AML-193 (cell line): ENCODE data around the gene SKIDA1.

Experiments used
- DNase-seq, 2 experiments: peaks; one replicate each; lab custom pipeline; 2025; lab: John Stamatoyannopoulos, UW

SKIDA1 gene

GRCh38 chr10:21501731-21502347, 23.6 kb downstream of the SKIDA1 start:
- no peak for DNase-seq

- no peak for DNase-seq
Measured at GRCh38 chr10:21501091-21501490, 24.4 kb downstream of the SKIDA1 start.

GRCh38 chr10:21500578-21500910, 24.9 kb downstream of the SKIDA1 start:
- DNase-seq: no peak

DNA sequence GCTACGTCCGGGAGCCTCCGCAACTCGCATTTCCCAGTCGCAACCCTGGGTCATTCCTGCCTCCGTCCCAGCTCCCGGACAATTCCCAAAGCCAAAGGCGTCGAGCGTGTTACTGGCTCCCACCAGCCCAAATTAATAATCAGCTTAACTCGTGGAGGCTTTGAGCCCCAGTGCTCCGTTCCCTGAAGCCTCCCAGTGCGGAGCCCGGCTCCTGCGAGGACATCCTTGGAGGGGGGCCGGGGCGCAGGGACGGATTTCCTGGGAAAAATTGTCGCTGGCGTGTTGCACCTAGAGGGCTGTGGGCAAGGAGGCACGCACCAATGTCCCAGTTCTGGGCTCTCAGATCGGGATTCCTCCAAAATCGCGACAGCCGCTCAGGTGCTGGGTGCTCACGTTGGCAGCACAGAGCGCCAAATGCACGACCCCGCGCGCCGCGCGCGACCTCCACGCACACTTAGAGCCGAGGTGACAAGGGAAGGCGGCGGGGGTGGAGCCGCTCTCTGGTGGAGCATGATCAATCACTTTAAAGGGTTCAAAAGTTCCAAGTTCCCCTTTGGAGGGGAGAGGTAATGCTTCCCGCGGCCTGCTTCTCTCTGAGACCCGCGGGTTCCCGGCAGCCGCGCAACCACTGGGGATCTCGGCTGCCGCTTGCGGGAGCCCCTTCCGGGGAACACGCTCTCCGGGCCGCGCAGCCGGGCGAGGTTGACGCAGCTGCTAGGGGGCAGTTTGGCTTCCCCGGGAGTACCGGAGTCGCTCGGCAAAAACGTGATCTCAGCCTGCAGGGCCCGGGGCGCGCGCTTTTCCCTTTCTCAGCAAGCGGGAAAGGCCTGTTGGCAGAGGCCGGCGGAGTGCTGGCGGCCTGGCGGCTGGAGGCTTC, 25.5 kb downstream of the SKIDA1 start:
- no peak for DNase-seq

GRCh38 chr10:21498986-21499385, 26.5 kb downstream of the SKIDA1 start:
- no peak for DNase-seq

DNA sequence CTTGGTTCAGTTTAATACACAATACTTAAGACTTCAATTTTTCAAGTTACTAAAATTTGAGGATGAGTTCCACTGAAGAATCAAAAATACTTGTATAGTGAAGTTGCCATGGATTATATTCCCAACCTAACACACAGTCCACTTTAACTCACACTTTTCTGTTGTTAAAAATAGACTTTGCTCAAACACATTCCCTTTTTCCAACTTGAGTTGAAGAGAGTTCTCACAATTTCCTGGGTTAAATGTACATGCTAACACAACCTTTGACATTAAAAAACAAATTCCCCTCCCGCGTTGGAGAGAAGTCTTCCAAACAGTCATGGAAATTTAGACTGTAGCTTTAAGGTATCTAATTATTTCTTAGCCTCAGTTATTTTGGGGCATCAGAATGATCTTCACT, 27.1 kb downstream of the SKIDA1 start:
- DNase-seq: no peak

DNA sequence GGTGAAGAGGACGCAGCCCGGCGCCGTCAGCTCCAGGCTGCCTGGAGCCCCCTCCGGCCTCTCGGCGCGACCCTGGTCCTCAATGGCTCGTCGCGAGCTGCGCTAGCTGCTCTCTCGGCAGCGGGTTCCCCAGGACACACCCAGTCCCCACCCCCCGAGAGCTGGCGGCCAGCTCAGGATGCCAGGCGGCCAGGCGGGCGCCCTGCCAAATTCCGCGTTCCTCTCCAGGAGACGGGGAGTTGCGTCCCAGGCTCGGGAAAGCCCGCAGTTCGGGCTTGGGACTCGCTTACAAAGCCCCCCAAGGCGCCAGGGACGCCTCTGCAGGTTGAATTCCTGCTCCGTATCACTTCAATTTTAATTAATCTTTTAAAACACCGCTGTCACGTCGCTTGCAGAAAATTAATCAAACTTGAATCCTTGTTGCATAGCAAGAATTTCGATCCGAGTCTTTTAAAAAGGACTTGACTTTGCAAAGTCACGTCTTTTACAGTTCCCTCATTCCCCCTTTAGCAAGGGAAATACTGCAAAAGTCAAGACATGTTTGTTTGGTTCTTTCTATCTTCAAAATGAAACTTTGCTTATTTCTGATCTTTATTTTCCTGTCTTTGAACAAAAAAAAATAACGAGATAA, 28.2 kb downstream of the SKIDA1 start:
- DNase-seq: no peak

- DNase-seq: no peak
Measured at GRCh38 chr10:21496343-21497176, 28.9 kb downstream of the SKIDA1 start.

GRCh38 chr10:21495752-21496342, 29.6 kb downstream of the SKIDA1 start:
- DNase-seq: peak; percentile 68 to 75

DNA sequence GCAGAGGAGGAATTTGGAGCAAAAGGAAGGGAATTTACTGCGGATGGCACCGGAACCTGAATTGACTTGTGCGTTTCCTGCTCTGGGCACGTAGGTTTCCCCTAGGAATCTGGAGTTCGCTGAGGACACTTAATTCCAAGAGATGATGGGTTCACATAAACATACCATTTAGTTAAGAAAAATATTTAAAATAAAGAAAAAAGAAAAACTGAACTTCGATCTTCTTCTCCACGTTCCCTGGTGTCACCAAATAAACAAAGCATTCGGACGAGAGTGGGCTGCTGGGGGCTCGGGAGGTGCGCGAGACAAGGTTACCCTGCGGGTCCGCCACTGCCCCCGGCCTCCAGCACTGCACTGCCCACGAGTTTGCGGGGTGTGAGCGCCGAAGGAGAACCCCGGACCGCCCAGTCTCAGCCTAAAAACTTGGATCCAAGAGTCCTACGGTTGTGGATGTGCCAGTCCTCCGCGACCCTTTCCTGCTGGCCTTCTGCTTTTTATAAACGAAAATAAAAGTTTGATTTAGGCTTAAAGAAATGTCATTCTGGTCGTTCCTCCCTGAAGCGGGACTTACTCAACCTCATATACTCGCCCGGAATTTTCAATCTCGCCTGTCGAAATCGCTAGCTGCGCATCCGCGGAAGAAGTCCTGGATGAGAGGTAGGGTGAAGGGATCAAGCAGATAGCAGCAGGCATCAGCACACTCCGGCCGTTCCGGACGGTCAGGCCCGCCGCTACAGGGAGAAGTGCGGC, 30.3 kb downstream of the SKIDA1 start:
- peak in 1 of 2 experiments; percentile 27 for DNase-seq

- no peak for DNase-seq
Measured at GRCh38 chr10:21494191-21495001, 31.1 kb downstream of the SKIDA1 start.

DNA sequence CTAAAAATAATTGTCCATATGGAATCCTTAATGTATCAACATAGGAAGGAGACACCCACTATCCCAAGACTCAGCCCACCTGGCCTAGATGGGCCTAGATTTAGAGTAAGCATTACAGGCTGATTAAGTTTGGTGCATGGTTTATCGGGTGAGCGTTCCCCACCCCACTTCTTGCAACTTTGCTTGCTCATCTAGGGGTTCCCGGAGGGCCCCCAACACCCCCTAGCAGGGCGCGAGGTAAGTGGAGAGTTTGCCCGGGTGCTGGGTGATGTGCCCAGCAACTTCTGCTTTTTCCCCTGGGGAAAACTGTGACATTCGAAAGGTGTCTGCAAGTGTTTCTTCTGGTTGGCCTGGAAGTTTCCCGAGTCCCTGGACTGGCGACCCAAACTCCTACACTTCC, 31.7 kb downstream of the SKIDA1 start:
- DNase-seq: no peak

DNA sequence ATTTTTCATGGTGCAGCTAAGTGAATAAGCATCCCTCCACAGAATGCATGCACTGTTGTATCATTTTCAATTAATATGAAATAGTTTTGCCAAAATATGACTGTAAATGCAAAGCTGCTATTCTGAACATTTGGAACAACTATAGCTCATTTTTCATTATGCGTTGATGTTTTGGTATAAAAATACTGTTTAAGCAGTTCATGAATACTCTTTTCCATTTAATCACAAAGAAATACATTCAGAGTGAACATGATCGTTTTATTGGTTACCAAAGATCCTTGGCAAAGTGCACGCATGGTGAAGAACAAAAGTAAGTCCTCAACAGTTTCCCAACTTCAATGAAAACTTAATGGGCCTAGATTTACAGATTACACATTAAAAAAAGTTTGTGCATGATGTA, 33.1 kb downstream of the SKIDA1 start:
- no peak for DNase-seq

- DNase-seq: no peak
Measured at GRCh38 chr10:21490711-21491105, 34.8 kb downstream of the SKIDA1 start.

- DNase-seq: no peak
Measured at GRCh38 chr10:21490028-21490710, 35.3 kb downstream of the SKIDA1 start.

- no peak for DNase-seq
Measured at GRCh38 chr10:21488957-21489446, 36.5 kb downstream of the SKIDA1 start.

- DNase-seq: no peak
Measured at GRCh38 chr10:21488246-21488956, 37.1 kb downstream of the SKIDA1 start.

- no peak for DNase-seq
Measured at GRCh38 chr10:21487416-21488180, 37.9 kb downstream of the SKIDA1 start.
